ENCODE measurements around the gene FSD1L.

- TF ChIP-seq CTCF (IDR thresholded peaks at IDR 0.05) (no peak), POLR2A (IDR thresholded peaks at IDR 0.05) (no peak)
These were observed 91.6 kb downstream of the FSD1L start for GRCh38 chr9:105539452-105539851.
